ENCODE measurements around the gene GLI2. TPM values are rescaled to one million over a fixed set of nuclear protein-coding genes. Genes with fewer than 3 reads are reported as not detected.

Gene GLI2
- total and polyA plus RNA-seq, 2 donors (not counting 1 experiment from before 2014, with no cell fraction given): 2.8 to 3.3 TPM

DNA sequence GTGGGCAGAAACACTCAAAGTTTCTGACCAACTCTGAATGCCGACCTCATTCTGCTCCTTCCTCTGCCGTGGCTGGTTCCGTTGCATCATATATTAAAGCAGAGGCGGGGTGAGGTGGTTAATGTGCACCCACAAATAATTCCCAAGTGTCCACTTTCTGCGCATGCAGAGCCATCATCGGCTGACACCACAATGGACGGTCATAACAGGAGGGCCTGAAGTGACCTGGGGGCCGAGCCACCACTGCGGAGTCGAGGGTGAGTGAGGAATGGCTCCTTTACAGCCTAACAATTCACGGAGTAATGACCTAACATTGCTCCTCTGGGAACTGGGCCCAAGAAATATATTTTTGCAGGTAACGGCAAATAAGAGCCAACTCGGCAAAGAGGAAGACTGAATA, 32.9 kb upstream of the GLI2 start:
- Histone ChIP-seq H3K27ac (ENCODE audit: insufficient read depth, low read length) (no peak overlapping the region), H3K9me3 (ENCODE audit: control insufficient read depth, insufficient read depth, low read depth, low read length) (no peaks in the 10 kb centered on the region), H3K4me3 (replicated peaks in 1 of 4; ENCODE audit: control extremely low read depth in 1 of 4, insufficient read depth in 1 of 4, low read depth in 3 of 4, low read length in 4 of 4) (no peak overlapping the region), H3K27me3 (ENCODE audit: control insufficient read depth, insufficient read depth, low read length) (no peaks in the 10 kb centered on the region), H4K20me1 (ENCODE audit: control insufficient read depth, extremely low read depth, insufficient read depth, low read length) (no peaks in the 10 kb centered on the region), H3K4me1 (ENCODE audit: control insufficient read depth, extremely low read depth, insufficient read depth, low read length) (peaks cover 4% of the 10 kb centered on the region), H3K79me2 (ENCODE audit: control insufficient read depth, insufficient read depth, low read length) (no peaks in the 10 kb centered on the region), H3K36me3 (ENCODE audit: control insufficient read depth, insufficient read depth, low read length) (no peaks in the 10 kb centered on the region), H2AFZ (ENCODE audit: low read length) (no peak overlapping the region), H3K9ac (ENCODE audit: insufficient read depth, low read length) (no peak overlapping the region), H3K4me2 (ENCODE audit: extremely low read depth, insufficient read depth, low read length) (no peak overlapping the region)
- no peak for DNase-seq (ENCODE audit: low read depth in 2 of 2)
- TF ChIP-seq EZH2 (IDR thresholded peaks at IDR 0.05; ENCODE audit: low read length, missing control alignments): no peak
- TF ChIP-seq, protein P1, sequence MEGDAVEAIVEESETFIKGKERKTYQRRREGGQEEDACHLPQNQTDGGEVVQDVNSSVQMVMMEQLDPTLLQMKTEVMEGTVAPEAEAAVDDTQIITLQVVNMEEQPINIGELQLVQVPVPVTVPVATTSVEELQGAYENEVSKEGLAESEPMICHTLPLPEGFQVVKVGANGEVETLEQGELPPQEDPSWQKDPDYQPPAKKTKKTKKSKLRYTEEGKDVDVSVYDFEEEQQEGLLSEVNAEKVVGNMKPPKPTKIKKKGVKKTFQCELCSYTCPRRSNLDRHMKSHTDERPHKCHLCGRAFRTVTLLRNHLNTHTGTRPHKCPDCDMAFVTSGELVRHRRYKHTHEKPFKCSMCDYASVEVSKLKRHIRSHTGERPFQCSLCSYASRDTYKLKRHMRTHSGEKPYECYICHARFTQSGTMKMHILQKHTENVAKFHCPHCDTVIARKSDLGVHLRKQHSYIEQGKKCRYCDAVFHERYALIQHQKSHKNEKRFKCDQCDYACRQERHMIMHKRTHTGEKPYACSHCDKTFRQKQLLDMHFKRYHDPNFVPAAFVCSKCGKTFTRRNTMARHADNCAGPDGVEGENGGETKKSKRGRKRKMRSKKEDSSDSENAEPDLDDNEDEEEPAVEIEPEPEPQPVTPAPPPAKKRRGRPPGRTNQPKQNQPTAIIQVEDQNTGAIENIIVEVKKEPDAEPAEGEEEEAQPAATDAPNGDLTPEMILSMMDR (conservative IDR thresholded peaks at IDR 0.05 in 1 of 2, IDR thresholded peaks at IDR 0.05 in 1 of 2; ENCODE audit: low read depth in 1 of 2, low read length in 2 of 2): no peak

DNA sequence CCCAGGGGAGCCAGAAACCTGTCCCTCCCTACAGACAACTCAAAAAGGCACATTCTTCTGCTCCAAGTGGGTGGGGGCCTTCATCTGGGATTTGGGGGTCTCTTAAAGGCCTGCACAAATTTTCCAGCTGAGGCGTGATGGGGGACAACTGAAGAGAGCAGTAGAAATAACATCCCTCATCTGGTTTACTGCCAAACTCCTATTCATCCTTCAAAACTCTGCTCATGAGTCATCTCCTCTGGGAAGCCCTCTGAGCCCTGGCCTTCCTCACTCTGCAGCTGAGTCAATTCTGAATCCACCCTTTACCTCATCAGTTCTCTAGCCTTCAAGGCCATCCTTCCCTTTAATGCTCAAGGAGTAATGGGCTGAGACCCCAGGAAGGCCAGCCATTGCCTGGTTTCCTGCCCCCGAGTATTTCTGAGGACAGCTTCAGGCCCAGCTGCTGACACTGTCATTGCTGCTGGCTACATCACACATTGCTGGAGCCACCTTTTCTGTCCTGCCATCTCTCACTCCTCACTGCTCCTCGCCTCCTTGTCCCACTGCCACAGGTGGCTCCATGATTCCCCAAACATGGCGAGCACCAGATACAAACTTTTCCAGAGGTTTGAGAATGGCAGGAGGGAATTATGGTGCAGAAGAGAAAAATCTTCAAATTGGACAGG, 32.2 kb upstream of the GLI2 start:
- Histone ChIP-seq H3K79me2 (ENCODE audit: control insufficient read depth, insufficient read depth, low read length) (no peaks in the 10 kb centered on the region), H3K9me3 (ENCODE audit: control insufficient read depth, insufficient read depth, low read depth, low read length) (no peaks in the 10 kb centered on the region), H3K4me3 (replicated peaks in 1 of 4; ENCODE audit: control extremely low read depth in 1 of 4, insufficient read depth in 1 of 4, low read depth in 3 of 4, low read length in 4 of 4) (no peak overlapping the region), H2AFZ (ENCODE audit: low read length) (no peak overlapping the region), H3K27ac (ENCODE audit: insufficient read depth, low read length) (no peak overlapping the region), H3K4me1 (ENCODE audit: control insufficient read depth, extremely low read depth, insufficient read depth, low read length) (peaks cover 4% of the 10 kb centered on the region), H3K4me2 (ENCODE audit: extremely low read depth, insufficient read depth, low read length) (no peak overlapping the region), H3K9ac (ENCODE audit: insufficient read depth, low read length) (no peak overlapping the region), H4K20me1 (ENCODE audit: control insufficient read depth, extremely low read depth, insufficient read depth, low read length) (no peaks in the 10 kb centered on the region), H3K27me3 (ENCODE audit: control insufficient read depth, insufficient read depth, low read length) (no peaks in the 10 kb centered on the region), H3K36me3 (ENCODE audit: control insufficient read depth, insufficient read depth, low read length) (no peaks in the 10 kb centered on the region)
- peak; percentile 57 to 74 for DNase-seq (ENCODE audit: low read depth in 2 of 2)
- no peak for TF ChIP-seq EZH2 (IDR thresholded peaks at IDR 0.05; ENCODE audit: low read length, missing control alignments)
- TF ChIP-seq, protein P1 (conservative IDR thresholded peaks at IDR 0.05 in 1 of 2, IDR thresholded peaks at IDR 0.05 in 1 of 2; ENCODE audit: low read depth in 1 of 2, low read length in 2 of 2): no peak

DNA sequence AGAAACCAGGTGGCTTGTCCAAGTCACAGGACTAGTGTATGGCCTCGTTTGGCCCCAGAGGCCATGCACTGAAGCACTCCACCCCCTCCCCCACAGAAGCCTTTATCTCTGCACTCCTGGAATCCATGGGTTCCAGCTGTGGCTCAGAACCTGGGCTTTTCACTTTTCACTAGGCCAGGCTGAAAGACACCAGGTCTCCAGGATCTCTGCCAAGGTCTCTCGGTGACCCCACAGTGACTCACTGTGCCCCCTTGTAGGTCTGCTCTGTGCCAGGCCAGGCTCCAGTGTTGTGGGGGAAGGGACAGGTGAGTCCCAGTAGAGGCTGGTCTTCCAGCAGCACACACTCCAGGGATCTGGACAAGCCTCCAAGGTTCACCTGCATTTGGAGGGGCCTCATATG, 31.0 kb upstream of the GLI2 start:
- no peak overlapping the region for H3K4me3 ChIP-seq (replicated peaks in 1 of 4; ENCODE audit: control extremely low read depth in 1 of 4, insufficient read depth in 1 of 4, low read depth in 3 of 4, low read length in 4 of 4)
- H3K36me3 ChIP-seq (ENCODE audit: control insufficient read depth, insufficient read depth, low read length): no peaks in the 10 kb centered on the region
- H2AFZ ChIP-seq (ENCODE audit: low read length): no peak overlapping the region
- TF ChIP-seq EZH2 (IDR thresholded peaks at IDR 0.05; ENCODE audit: low read length, missing control alignments): no peak
- TF ChIP-seq, protein P1 (conservative IDR thresholded peaks at IDR 0.05 in 1 of 2, IDR thresholded peaks at IDR 0.05 in 1 of 2; ENCODE audit: low read depth in 1 of 2, low read length in 2 of 2): no peak
- no peak overlapping the region for H3K9ac ChIP-seq (ENCODE audit: insufficient read depth, low read length)
- no peak overlapping the region for H3K4me2 ChIP-seq (ENCODE audit: extremely low read depth, insufficient read depth, low read length)
- no peaks in the 10 kb centered on the region for H3K27me3 ChIP-seq (ENCODE audit: control insufficient read depth, insufficient read depth, low read length)
- H3K9me3 ChIP-seq (ENCODE audit: control insufficient read depth, insufficient read depth, low read depth, low read length): no peaks in the 10 kb centered on the region
- DNase-seq (ENCODE audit: low read depth in 2 of 2): no peak
- H3K79me2 ChIP-seq (ENCODE audit: control insufficient read depth, insufficient read depth, low read length): no peaks in the 10 kb centered on the region
- H3K27ac ChIP-seq (ENCODE audit: insufficient read depth, low read length): no peak overlapping the region
- no peaks in the 10 kb centered on the region for H4K20me1 ChIP-seq (ENCODE audit: control insufficient read depth, extremely low read depth, insufficient read depth, low read length)
- peaks cover 4% of the 10 kb centered on the region for H3K4me1 ChIP-seq (ENCODE audit: control insufficient read depth, extremely low read depth, insufficient read depth, low read length)

Measured in fibroblast of lung (primary cell).